ENCODE data around the gene FNBP1L. TPM values are rescaled to one million over a fixed set of nuclear protein-coding genes. Genes with fewer than 3 reads are reported as not detected.

Gene FNBP1L
- total RNA-seq, 8 experiments from 2014 or later = 4.8 to 189 (median 125) TPM

GRCh38 chr1:93603601-93604000, 155.7 kb downstream of the FNBP1L start:
- H3K4me3 ChIP-seq = no peak overlapping the region
- 0 to 100% (median 75%) methylated on average over 1 to 4 of the region's 4 CpGs; no CpG with 5 or more reads in 2 of the 10 experiments for WGBS, 10 experiments
- peak in 1 of 8 experiments; percentile 66 for ATAC-seq (replicated peaks in 6 of 8)
- H3K4me1 ChIP-seq (replicated peaks in 1 of 2) = peaks cover 23 to 26% of the 10 kb centered on the region in 2 donors
- peak overlapping the region in 1 of 2 donors; percentile 31 for H3K27ac ChIP-seq
- in situ Hi-C loops (cut with MboI; ENCODE audit: low pct_unique_long_range_greater_than_20kb in 2 of 9, low sequenced_read_pairs in 9 of 9, unreplicated experiment in 9 of 9) = loop anchor here in 1 of 9 experiments (25.0 kb wide), 1 partner anchor 141 kb away; no protein-coding TSS in a partner anchor

Other genes with a start within 250 kb of the FNBP1L start
- 100 to 1,000 TPM in 3 of 8 experiments, 10 to 100 TPM in 5; 43.4 to 121 (median 61.1) TPM for gene DR1, start 102.2 kb upstream of the FNBP1L start, total RNA-seq
- 10 to 100 TPM in 7 of 8 experiments, 1 to 10 TPM in 1; 7.9 to 49.4 (median 20.3) TPM for gene BCAR3, start 233.7 kb downstream of the FNBP1L start, total RNA-seq

All from motor neuron (in vitro differentiated cells).